ENCODE data around the gene HES5. TPM values are rescaled to one million over a fixed set of nuclear protein-coding genes. Genes with fewer than 3 reads are reported as not detected.

The HES5 gene
- polyA plus RNA-seq, 1 donor from 2014 or later: 0.81 TPM

- H4K20me1 ChIP-seq (ENCODE audit: insufficient read depth): no peaks in the 10 kb centered on the region
- no peaks in the 10 kb centered on the region for H3K27me3 ChIP-seq (ENCODE audit: insufficient read depth, low read depth, low read length)
- H3K9ac ChIP-seq (ENCODE audit: low read length): no peak overlapping the region
- TF ChIP-seq EZH2 (IDR thresholded peaks at IDR 0.05; ENCODE audit: borderline replicate concordance, insufficient read depth, low read length, poor library complexity, severe bottlenecking) (no peak), RAD21 (conservative IDR thresholded peaks at IDR 0.05) (no peak), POLR2AphosphoS5 (IDR thresholded peaks at IDR 0.05) (no peak), MXI1 (conservative IDR thresholded peaks at IDR 0.05; ENCODE audit: poor library complexity, severe bottlenecking) (no peak), REST (IDR thresholded peaks at IDR 0.05; ENCODE audit: borderline replicate concordance) (no peak), SMC3 (conservative IDR thresholded peaks at IDR 0.05; ENCODE audit: poor library complexity) (no peak), EP300 (conservative IDR thresholded peaks at IDR 0.05; ENCODE audit: poor library complexity, severe bottlenecking) (no peak), CTCF (IDR thresholded peaks at IDR 0.05; ENCODE audit: poor library complexity, severe bottlenecking) (no peak), TAF1 (IDR thresholded peaks at IDR 0.05; ENCODE audit: low read depth) (no peak)
- H3K4me2 ChIP-seq (ENCODE audit: low read length): no peak overlapping the region
- no peak overlapping the region for H3K27ac ChIP-seq (ENCODE audit: low read length)
- H3K4me3 ChIP-seq (ENCODE audit: low read length): no peak overlapping the region
- no peaks in the 10 kb centered on the region for H3K36me3 ChIP-seq (ENCODE audit: insufficient read depth, low read length)
- no peaks in the 10 kb centered on the region for H3K9me3 ChIP-seq (ENCODE audit: low read length)
- H2AFZ ChIP-seq (ENCODE audit: low read depth, low read length): no peak overlapping the region
- H3K9me2 ChIP-seq (ENCODE audit: insufficient read depth, low read length): no peaks in the 10 kb centered on the region
- H3K79me2 ChIP-seq (replicated peaks; ENCODE audit: insufficient read depth, low read length): no peaks in the 10 kb centered on the region
- peaks cover 2% of the 10 kb centered on the region for H3F3A ChIP-seq (ENCODE audit: insufficient read depth, low read length, poor library complexity, severe bottlenecking)
Measured at GRCh38 chr1:2539312-2539907, 9.3 kb upstream of the HES5 start.

- no peak for TF ChIP-seq RAD21 (conservative IDR thresholded peaks at IDR 0.05)
- TF ChIP-seq EZH2 (IDR thresholded peaks at IDR 0.05; ENCODE audit: borderline replicate concordance, insufficient read depth, low read length, poor library complexity, severe bottlenecking): no peak
- TF ChIP-seq TAF1 (IDR thresholded peaks at IDR 0.05; ENCODE audit: low read depth): no peak
- TF ChIP-seq CTCF (IDR thresholded peaks at IDR 0.05; ENCODE audit: poor library complexity, severe bottlenecking): no peak
- TF ChIP-seq REST (IDR thresholded peaks at IDR 0.05; ENCODE audit: borderline replicate concordance): no peak
- TF ChIP-seq SMC3 (conservative IDR thresholded peaks at IDR 0.05; ENCODE audit: poor library complexity): no peak
- TF ChIP-seq POLR2AphosphoS5 (IDR thresholded peaks at IDR 0.05): no peak
- Histone ChIP-seq H3K27ac (ENCODE audit: low read length) (no peak overlapping the region), H3K36me3 (ENCODE audit: insufficient read depth, low read length) (no peaks in the 10 kb centered on the region), H3K27me3 (ENCODE audit: insufficient read depth, low read depth, low read length) (no peaks in the 10 kb centered on the region), H2AFZ (ENCODE audit: low read depth, low read length) (no peak overlapping the region), H3K9me2 (ENCODE audit: insufficient read depth, low read length) (no peaks in the 10 kb centered on the region), H3K9ac (ENCODE audit: low read length) (no peak overlapping the region), H3K79me2 (replicated peaks; ENCODE audit: insufficient read depth, low read length) (no peaks in the 10 kb centered on the region), H3K4me2 (ENCODE audit: low read length) (no peak overlapping the region), H4K20me1 (ENCODE audit: insufficient read depth) (no peaks in the 10 kb centered on the region), H3K9me3 (ENCODE audit: low read length) (no peaks in the 10 kb centered on the region), H3K4me3 (ENCODE audit: low read length) (no peak overlapping the region), H3F3A (ENCODE audit: insufficient read depth, low read length, poor library complexity, severe bottlenecking) (no peaks in the 10 kb centered on the region)
Measured at GRCh38 chr1:2538872-2539271, 8.8 kb upstream of the HES5 start.
